B cell (primary cell): ENCODE measurements around the gene NAV2. TPM values are rescaled to one million over a fixed set of nuclear protein-coding genes. Genes with fewer than 3 reads are reported as not detected.

Experiments
- ATAC-seq: fragments of 200-7000 bp; cut with Tn5 transposase; one replicate; pipeline ENCODE4 v1.10.0; 2021; ENCODE audit warnings: low read depth, mild to moderate bottlenecking, moderate number of reproducible peaks, moderate library complexity
- CTCF ChIA-PET: fragments of 350-600 bp; sonication (Branson Sonifier 250); formaldehyde crosslinking; loops from one replicate; lab custom pipeline; 2021; ENCODE audit warnings: antibody characterized with exemption, inconsistent platforms; lab: Charles Lee
- POLR2A ChIA-PET: fragments of 350-600 bp; sonication (Branson Sonifier 250); formaldehyde crosslinking; loops from one replicate; lab custom pipeline; 2021; ENCODE audit warnings: antibody characterized with exemption; lab: Charles Lee
- DNase-seq: peaks from one replicate; pipeline ENCODE4 v3.0.0; 2013
- H2AFZ ChIP-seq: 2 replicates; pipeline ENCODE4 v1.6.1; 2012; ENCODE audit warnings: mild to moderate bottlenecking, low read depth, low read length; ENCODE audit not compliant: insufficient read depth, poor library complexity, severe bottlenecking
- H3K27ac ChIP-seq, 2 donors: 1 replicate in 1 of 2; 2 replicates in 1 of 2; pipeline ENCODE4 v1.5.1; 2012 to 2013; ENCODE audit warnings: low read length in 2 of 2, mild to moderate bottlenecking in 2 of 2, moderate library complexity in 1 of 2
- H3K27me3 ChIP-seq, 4 experiments: fragments of 200-600 bp in 1 of 4; sonication (generic) in 1 of 4; replicated peaks in 1 of 4; 1 replicate in 2 of 4; 2 replicates in 2 of 4; pipeline versions ENCODE4 v1.6.1 to v1.7.0; 2013 to 2016; ENCODE audit warnings: low read length in 3 of 4, mild to moderate bottlenecking in 2 of 4, mixed read lengths in 1 of 4, moderate library complexity in 1 of 4; ENCODE audit not compliant: insufficient read depth in 4 of 4, control insufficient read depth in 3 of 4; ENCODE audit errors: control extremely low read depth in 1 of 4
- H3K36me3 ChIP-seq, 2 experiments: replicated peaks in 1 of 2; 1 replicate in 1 of 2; 2 replicates in 1 of 2; pipeline versions ENCODE4 v1.6.1 to v1.7.1; 2013; ENCODE audit warnings: low read length in 1 of 2; ENCODE audit not compliant: insufficient read depth in 2 of 2, control insufficient read depth in 1 of 2; ENCODE audit errors: control extremely low read depth in 1 of 2, extremely low read depth in 1 of 2
- H3K4me1 ChIP-seq, 2 donors: fragments of 200-600 bp in 1 of 2; sonication (generic) in 1 of 2; 1 replicate in 1 of 2; 2 replicates in 1 of 2; pipeline versions ENCODE4 v1.5.1 to v1.6.1; 2013 to 2017; ENCODE audit warnings: low read length in 2 of 2; ENCODE audit not compliant: control insufficient read depth in 2 of 2, insufficient read depth in 2 of 2
- H3K4me2 ChIP-seq: replicated peaks from 2 replicates; pipeline ENCODE3; 2012; ENCODE audit warnings: mild to moderate bottlenecking, low read depth, low read length; ENCODE audit not compliant: poor library complexity, severe bottlenecking
- H3K4me3 ChIP-seq, 5 experiments: fragments of 200-600 bp in 1 of 5; sonication (generic) in 1 of 5; 1 replicate in 3 of 5; 2 replicates in 2 of 5; pipeline versions ENCODE4 v1.5.1 to v1.7.0; 2011 to 2016; ENCODE audit warnings: low read length in 4 of 5, mild to moderate bottlenecking in 4 of 5, low read depth in 2 of 5, control low read depth in 1 of 5, moderate library complexity in 1 of 5; ENCODE audit not compliant: insufficient read depth in 1 of 5; ENCODE audit errors: control extremely low read depth in 1 of 5, extremely low read depth in 1 of 5
- H3K79me2 ChIP-seq: fragments of 200-600 bp; sonication (generic); one replicate; pipeline ENCODE4 v1.6.0; 2016; ENCODE audit warnings: low read length; ENCODE audit not compliant: control insufficient read depth, insufficient read depth
- H3K9ac ChIP-seq: fragments of 200-600 bp; sonication (generic); 2 replicates; pipeline ENCODE4 v1.6.1; 2017; ENCODE audit warnings: mild to moderate bottlenecking, low read length, moderate library complexity
- H3K9me3 ChIP-seq, 3 donors: one replicate each; pipeline versions ENCODE4 v1.6.1 to v1.7.1; 2013; ENCODE audit warnings: low read length in 2 of 3; ENCODE audit not compliant: control insufficient read depth in 2 of 3, insufficient read depth in 1 of 3; ENCODE audit errors: control extremely low read depth in 1 of 3
- H4K20me1 ChIP-seq: 2 replicates; pipeline ENCODE4 v1.6.0; 2012; ENCODE audit warnings: mild to moderate bottlenecking, low read length; ENCODE audit not compliant: insufficient read depth, control insufficient read depth, poor library complexity, severe bottlenecking
- H3K27ac Mint-ChIP-seq: one replicate; pipeline ENCODE4 v1.8.0; 2021; ENCODE audit warnings: mixed read lengths
- H3K27me3 Mint-ChIP-seq: one replicate; pipeline ENCODE4 v1.8.0; 2021; ENCODE audit warnings: mixed read lengths
- H3K4me1 Mint-ChIP-seq: one replicate; pipeline ENCODE4 v1.8.0; 2021; ENCODE audit warnings: mixed read lengths
- H3K4me3 Mint-ChIP-seq: one replicate; pipeline ENCODE4 v1.8.0; 2021; ENCODE audit warnings: mixed read lengths
- H3K9me3 Mint-ChIP-seq: one replicate; pipeline ENCODE4 v1.8.0; 2022; ENCODE audit warnings: mixed read lengths; ENCODE audit not compliant: insufficient read depth
- EZH2 ChIP-seq: IDR thresholded peaks from 2 replicates; pipeline ENCODE4 v1.6.1; 2012; ENCODE audit warnings: borderline replicate concordance, low read depth, mild to moderate bottlenecking, moderate library complexity, low read length; ENCODE audit not compliant: insufficient read depth, poor library complexity, severe bottlenecking
- WGBS: methylation state at CpG from one replicate; pipeline ENCODE4 v1.1.5; 2013; ENCODE audit warnings: missing lambda C conversion rate; ENCODE audit not compliant: insufficient coverage; 5-methylcytosine and 5-hydroxymethylcytosine counted together
- intact Hi-C: fragments of 100-400 bp; cut with micrococcal nuclease; formaldehyde crosslinking; loops from one replicate; pipeline ENCODE4 v1.10.0; 2022
- polyA plus RNA-seq: library from polyadenylated mRNA; depleted of rRNA; stranded (reverse); fragments of >200 nt; gene quantifications from 2 replicates; pipeline ENCODE4 v1.2.3, GENCODE V29; 2012
- total RNA-seq, 2 donors: library from RNA; stranded (reverse); fragments of 120-200 nt in 1 of 2; gene quantifications; 1 replicate in 1 of 2; 2 replicates in 1 of 2; pipeline versions ENCODE4 v1.2.3 to v1.2.4, GENCODE V29; 2013 to 2022
- TF ChIP-seq, protein P1 (sequence below): fragments of 200-600 bp; IDR thresholded peaks from one replicate; pipeline ENCODE4 v1.8.0; 2022; ENCODE audit warnings: antibody characterized with exemption, mild to moderate bottlenecking

NAV2 gene
- total and polyA plus RNA-seq, 2 donors (not counting 1 experiment from before 2014, with no cell fraction given), result 0.82 to 22.2 TPM

DNA sequence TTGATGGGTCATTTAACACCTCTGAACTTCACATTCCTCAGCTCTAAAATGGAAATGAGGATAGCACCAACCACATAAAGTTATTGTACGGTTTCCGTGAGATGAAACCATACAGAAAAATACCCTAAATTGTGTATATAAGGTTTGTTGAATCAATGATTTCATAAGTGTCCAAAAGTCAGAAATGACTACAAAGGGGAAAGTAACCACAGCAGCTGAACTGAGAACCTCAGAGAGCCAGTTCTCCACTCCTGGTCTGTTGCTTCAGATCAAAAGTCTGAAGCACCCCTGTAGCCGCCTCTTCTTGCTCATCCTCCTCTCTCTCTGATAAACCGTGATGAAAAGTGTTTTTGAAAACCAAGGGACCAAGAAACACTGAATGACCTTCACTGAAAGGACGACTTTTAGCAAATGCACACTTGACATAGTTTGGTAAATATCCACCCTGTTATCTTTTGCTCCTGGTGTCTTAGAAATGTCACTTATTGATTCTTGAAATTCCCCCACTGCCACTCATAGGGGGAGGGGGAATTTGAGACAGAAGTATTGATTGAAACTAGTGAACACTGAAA is 194.5 kb downstream of the NAV2 start:
- H3K9me3 Mint-ChIP-seq, result no peaks in the 10 kb centered on the region
- Histone ChIP-seq H3K4me3 (no peak overlapping the region), H2AFZ (no peak overlapping the region), H3K79me2 (no peaks in the 10 kb centered on the region), H3K4me2 (no peak overlapping the region), H3K4me1 (no peaks in the 10 kb centered on the region), H3K27ac (no peak overlapping the region), H3K9me3 (no peaks in the 10 kb centered on the region), H3K27me3 (no peaks in the 10 kb centered on the region), H4K20me1 (no peaks in the 10 kb centered on the region), H3K9ac (no peak overlapping the region), H3K36me3 (no peaks in the 10 kb centered on the region)
- peaks cover 4% of the 10 kb centered on the region for H3K27me3 Mint-ChIP-seq
- no peak overlapping the region for H3K27ac Mint-ChIP-seq
- no peaks in the 10 kb centered on the region for H3K4me1 Mint-ChIP-seq
- intact Hi-C loops, result no loop called here
- CTCF ChIA-PET, result interaction anchor here (1.4 kb wide), 1 partner anchor 222 kb away, joined by 3 read pairs; no protein-coding TSS in a partner anchor
- WGBS, result no CpG with 5 or more reads among the region's 5 CpGs
- POLR2A ChIA-PET, result no interaction called here
- TF ChIP-seq, protein P1, sequence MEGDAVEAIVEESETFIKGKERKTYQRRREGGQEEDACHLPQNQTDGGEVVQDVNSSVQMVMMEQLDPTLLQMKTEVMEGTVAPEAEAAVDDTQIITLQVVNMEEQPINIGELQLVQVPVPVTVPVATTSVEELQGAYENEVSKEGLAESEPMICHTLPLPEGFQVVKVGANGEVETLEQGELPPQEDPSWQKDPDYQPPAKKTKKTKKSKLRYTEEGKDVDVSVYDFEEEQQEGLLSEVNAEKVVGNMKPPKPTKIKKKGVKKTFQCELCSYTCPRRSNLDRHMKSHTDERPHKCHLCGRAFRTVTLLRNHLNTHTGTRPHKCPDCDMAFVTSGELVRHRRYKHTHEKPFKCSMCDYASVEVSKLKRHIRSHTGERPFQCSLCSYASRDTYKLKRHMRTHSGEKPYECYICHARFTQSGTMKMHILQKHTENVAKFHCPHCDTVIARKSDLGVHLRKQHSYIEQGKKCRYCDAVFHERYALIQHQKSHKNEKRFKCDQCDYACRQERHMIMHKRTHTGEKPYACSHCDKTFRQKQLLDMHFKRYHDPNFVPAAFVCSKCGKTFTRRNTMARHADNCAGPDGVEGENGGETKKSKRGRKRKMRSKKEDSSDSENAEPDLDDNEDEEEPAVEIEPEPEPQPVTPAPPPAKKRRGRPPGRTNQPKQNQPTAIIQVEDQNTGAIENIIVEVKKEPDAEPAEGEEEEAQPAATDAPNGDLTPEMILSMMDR, result no peak
- TF ChIP-seq EZH2, result no peak
- DNase-seq (no peak), ATAC-seq (no peak)
- H3K4me3 Mint-ChIP-seq, result no peak overlapping the region

DNA sequence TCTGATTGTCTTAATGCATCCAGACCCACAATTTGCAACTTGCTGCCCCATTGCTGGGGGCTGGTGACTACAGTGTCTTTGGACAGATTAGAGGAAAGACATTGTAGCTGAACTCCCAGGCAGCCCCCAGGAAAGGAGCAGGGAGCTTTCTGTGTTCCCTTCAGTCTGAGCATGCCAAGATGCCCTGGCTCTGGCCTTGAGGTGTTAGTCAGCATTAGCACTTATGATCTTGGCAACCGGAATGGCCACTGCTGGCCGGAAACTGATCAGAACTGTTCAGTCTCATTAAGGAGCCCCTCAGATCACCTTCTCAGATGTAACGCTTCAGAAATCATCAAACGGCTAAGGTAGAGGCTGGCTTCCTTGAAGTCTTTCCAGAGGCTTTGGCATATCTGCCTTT is 195.2 kb downstream of the NAV2 start:
- Histone ChIP-seq H3K9me3 (no peaks in the 10 kb centered on the region), H3K4me1 (no peaks in the 10 kb centered on the region), H3K27me3 (no peaks in the 10 kb centered on the region), H3K27ac (no peak overlapping the region), H3K4me2 (no peak overlapping the region), H4K20me1 (no peaks in the 10 kb centered on the region), H3K9ac (no peak overlapping the region), H3K36me3 (no peaks in the 10 kb centered on the region), H3K79me2 (no peaks in the 10 kb centered on the region), H3K4me3 (no peak overlapping the region), H2AFZ (no peak overlapping the region)
- TF ChIP-seq EZH2, result no peak
- TF ChIP-seq, protein P1, result no peak
- intact Hi-C loops, result no loop called here
- Mint-ChIP-seq H3K4me3 (no peak overlapping the region), H3K27ac (no peak overlapping the region), H3K9me3 (no peaks in the 10 kb centered on the region), H3K27me3 (peaks cover 4% of the 10 kb centered on the region), H3K4me1 (no peaks in the 10 kb centered on the region)
- WGBS, result 93% methylated on average over 3 of the region's 4 CpGs
- DNase-seq (no peak), ATAC-seq (no peak)
- CTCF ChIA-PET, result no interaction called here
- POLR2A ChIA-PET, result no interaction called here
